Measurements from ENCODE around the gene ADGRV1.

DNA sequence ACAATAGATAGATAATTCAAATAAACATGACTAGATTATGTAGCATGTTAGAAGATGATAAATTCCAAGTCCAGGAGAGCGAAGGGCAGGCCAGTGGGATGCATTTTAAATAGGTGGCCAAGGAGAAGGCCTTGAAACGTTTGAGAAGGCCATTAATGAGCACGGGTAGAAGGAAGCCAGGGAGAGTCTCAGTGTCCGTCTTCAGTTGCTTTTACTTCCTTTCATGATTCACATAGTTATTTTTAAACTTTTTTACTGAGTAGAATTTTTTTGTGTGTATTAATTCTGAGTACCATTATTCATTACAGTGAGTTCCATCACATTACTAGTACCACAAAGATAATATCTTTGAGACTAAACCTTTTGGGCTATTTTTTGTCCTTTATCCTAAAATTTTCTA is 565.3 kb downstream of the ADGRV1 start:
- TF ChIP-seq POLR2AphosphoS5 (IDR thresholded peaks at IDR 0.05; ENCODE audit: low read depth, low read length) (no peak), FOXP2 (optimal IDR thresholded peaks at IDR 0.05; ENCODE audit: borderline replicate concordance, extremely low read depth, extremely low read length, insufficient read depth) (no peak), TAF1 (IDR thresholded peaks at IDR 0.05; ENCODE audit: borderline replicate concordance, insufficient read depth, low read length) (no peak)

Measured in PFSK-1 (cell line).